GM12878 (cell line): ENCODE results near the gene PPP6C.

Source experiments
- JUNB ChIP-seq: IDR thresholded peaks from 2 replicates; pipeline ENCODE4 v1.6.1; 2016; ENCODE audit warnings: antibody characterized with exemption, mild to moderate bottlenecking
- RFX5 ChIP-seq: IDR thresholded peaks from 2 replicates; pipeline ENCODE4 v1.6.1; 2011; ENCODE audit warnings: low read depth, low read length, improper control_type of control experiment
- TCF7 ChIP-seq: IDR thresholded peaks from 2 replicates; pipeline ENCODE4 v1.6.1; 2014; ENCODE audit warnings: antibody characterized with exemption, borderline replicate concordance
- ZSCAN29 ChIP-seq: fragments of 450-650 bp; IDR thresholded peaks from 2 replicates; pipeline ENCODE4 v1.6.1; 2017; ENCODE audit warnings: mild to moderate bottlenecking, moderate library complexity

GRCh38 chr9:125151730-125152129 lies 37.9 kb downstream of the PPP6C start:
- no peak for TF ChIP-seq TCF7
- no peak for TF ChIP-seq RFX5
- no peak for TF ChIP-seq ZSCAN29
- TF ChIP-seq JUNB = no peak
